Suprapubic skin (tissue), 3 donors: Measurements from ENCODE around the gene PACSIN2.

Experiments used
- CTCF ChIP-seq, 2 donors: fragments of 200-600 bp in 1 of 2; fragments of 450-650 bp in 1 of 2; sonication (generic) in 1 of 2; IDR thresholded peaks; one replicate each; pipeline ENCODE4 v1.5.1; 2016 to 2019; ENCODE audit warnings: antibody characterized with exemption in 2 of 2, mild to moderate bottlenecking in 1 of 2, moderate library complexity in 1 of 2
- POLR2A ChIP-seq, 2 donors: fragments of 450-650 bp; IDR thresholded peaks; one replicate each; pipeline ENCODE4 v1.6.1; 2017; ENCODE audit warnings: antibody characterized with exemption in 2 of 2, mild to moderate bottlenecking in 2 of 2, moderate library complexity in 2 of 2

- TF ChIP-seq CTCF (IDR thresholded peaks at IDR 0.05) (no peak), POLR2A (IDR thresholded peaks at IDR 0.05) (no peak)
Observed at GRCh38 chr22:42938976-42939375, 76.0 kb downstream of the PACSIN2 start.
